Measurements from ENCODE around the gene RPL10.

The RPL10 gene

DNA sequence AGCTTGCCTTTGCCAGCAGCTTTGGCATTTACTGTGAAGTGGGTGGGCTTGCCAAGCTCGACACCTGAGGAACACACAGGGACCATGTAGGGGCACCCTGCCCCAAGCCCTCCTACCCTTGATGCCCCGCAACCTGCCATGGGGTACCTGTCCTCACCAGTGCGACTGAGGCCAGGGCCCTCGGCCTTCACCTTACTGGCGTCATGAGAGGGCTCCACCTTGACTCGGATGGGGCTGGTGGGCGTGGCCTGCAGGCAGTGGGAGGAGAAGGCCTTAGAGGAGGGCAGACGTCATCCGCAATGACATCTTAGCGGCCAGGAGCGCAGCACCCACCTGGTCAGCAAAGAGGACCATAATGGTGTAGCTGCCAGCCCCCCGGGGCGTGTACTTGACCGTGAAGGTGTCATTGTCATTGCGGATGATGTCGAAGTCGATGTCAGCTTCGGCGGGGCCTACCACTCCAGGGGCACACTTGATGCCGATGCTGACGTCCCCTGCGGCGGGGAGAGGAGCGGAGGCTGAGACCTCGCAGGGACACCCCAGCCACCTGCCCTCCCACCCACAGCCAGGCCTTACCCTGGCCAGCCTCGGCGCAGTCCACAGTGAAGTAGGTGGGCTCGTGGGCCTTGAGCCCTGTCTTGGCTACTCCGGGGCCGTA is 36.0 kb upstream of the RPL10 start:
- no peak for DNase-seq (ENCODE audit: low spot score)

DNA sequence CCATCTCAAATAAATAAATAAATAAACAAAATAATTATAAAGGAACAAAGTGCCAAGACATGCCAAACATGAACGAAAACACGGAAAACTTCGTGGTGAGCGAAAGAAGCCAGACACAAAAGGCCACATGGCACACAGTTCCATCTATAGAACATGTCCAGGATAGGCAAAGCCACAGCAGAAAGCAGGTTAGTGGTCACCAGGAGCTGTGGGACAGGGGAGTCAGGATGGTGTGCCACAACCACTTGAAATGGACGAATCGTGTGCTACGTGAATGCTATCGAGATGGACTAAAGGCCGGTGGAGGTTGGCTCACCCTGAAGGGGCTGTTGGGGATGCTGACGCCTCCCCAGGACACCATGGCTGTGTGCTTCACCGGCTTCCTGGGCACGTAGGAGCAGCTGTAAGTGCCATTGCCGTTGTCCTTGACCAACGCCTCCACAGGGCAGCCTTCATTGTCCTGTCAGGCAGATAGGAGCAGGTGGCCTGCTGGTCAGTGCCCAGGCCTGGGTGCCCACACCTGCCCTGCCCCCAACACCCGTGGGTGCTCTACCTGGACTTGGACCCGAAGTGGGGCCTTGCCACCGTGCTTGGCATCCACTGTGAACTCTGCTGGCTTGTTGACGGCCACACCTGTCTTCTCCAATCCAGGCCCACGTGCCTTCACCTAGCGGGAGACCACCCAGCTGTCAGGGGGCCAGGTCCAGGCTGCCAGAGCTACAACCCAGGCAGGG is 34.3 kb upstream of the RPL10 start:
- DNase-seq (ENCODE audit: low spot score) = no peak

DNA sequence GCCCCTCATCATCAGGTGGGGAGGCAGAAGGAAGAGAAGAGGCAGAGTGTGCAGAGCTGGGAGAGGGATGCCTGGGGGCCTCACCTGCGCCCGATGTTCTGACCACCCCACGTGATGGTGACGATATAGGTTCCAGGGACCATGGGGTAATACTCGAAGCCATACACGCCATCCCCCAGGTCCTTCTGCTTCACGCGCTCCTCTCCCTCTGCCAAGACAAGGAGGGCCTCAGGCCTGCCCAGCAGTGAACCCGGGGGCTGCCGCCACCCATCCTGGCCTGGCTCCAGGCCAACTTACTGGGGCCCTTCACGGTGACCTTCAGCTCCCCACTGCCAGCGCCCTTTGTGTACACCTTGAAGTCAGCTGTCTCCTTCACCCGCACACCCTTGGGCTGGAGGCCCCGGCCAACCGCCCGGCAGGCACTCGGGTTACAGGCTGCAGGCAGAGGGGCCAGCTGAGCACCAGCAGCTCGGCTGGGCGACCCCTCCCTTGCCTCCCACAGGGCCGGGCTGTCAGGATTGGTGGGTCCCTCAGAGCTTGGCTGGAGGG is 33.1 kb upstream of the RPL10 start:
- DNase-seq (ENCODE audit: low spot score) = no peak

DNA sequence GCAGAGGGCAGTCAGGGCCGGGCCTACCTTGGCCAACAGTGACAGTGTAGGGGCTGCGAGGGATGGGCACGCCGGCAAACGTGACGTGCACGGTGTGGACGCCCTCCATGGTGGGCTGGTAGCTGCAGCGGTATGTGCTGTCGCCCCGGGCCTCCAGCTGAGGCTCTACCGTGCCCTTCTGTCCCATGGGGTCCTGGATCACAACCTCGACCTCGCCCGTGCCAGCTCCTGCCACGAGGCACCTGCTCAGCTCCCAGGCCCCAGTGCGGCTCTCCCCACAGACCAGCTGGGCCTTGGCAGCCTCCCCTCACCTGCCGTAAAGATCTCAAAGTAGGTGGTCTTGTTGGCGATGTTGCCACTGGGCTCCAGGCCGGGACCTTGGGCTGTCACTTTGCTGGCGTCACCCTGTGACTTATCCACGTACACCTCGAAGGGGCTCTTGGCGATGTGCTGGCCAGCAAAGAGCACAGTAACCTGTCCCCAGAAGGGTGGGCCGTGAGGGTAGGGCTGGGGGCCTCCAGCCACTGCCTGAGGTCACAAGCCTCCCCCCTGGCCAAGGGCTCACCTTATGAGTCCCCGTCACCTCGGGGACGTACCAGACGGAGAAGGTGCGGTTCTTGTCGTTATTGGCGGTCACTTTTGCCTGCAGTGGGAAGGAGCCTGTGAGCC is 32.0 kb upstream of the RPL10 start:
- no peak for DNase-seq (ENCODE audit: low spot score)

DNA sequence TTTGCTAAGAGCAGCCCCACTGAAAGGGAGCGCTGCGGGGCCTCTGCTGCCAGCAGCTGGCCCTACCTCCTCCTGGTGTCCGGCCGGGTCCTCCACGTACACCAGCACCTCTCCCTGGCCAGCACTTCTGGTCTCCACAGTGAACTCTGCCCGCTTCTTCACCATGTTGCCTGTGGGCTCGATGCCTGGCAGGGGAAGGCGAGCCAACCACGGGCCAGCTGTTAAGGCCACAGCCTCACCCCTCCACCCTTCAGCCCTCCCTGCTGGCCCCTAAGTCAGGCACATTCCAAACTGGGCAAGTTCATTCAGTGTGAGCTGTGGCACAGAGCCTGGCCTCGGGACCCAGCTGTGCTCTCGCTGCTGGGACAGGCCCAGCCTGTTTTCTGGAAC is 31.5 kb upstream of the RPL10 start:
- no peak for DNase-seq (ENCODE audit: low spot score)

DNA sequence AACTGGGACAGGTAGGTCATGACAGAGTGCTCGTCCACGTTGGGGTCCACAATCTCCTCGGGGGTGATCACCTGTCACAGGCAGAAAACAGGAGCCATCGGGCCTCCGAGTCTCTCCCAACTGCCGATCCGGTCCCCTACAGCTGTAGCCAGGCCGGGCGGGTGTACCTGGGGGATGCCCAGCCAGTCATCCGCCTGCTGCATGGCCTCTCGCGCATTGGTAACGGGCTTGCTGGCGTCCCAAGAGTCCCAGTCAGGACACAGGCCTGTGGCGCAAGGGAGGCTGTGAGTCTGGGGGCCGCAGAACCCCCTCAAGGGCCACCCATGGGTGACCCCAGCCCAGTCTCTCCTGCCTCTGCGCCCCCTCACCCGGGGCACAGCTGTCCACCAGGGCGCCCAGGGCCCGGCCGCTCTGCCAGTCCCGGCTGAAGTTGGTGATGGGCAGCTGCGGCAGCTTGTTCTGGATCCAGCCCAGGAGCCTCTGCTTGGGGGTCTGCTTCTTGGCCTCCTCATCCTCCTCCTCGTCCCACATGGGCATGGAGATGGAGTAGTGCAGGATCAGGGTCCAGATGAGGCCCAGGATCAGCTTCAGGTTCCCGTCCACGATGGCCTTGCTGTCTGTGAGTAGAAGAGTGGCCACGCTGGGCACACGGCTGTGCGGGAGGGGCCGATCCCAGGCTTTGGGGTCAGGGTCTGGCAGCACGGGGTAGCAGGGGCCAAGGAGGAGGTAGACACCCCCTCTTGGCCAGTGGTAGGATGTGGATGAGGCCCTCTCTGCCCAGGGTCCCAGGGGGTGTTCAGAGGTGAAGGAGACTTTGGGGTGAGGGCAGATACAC is 30.5 kb upstream of the RPL10 start:
- no peak for DNase-seq (ENCODE audit: low spot score)

DNA sequence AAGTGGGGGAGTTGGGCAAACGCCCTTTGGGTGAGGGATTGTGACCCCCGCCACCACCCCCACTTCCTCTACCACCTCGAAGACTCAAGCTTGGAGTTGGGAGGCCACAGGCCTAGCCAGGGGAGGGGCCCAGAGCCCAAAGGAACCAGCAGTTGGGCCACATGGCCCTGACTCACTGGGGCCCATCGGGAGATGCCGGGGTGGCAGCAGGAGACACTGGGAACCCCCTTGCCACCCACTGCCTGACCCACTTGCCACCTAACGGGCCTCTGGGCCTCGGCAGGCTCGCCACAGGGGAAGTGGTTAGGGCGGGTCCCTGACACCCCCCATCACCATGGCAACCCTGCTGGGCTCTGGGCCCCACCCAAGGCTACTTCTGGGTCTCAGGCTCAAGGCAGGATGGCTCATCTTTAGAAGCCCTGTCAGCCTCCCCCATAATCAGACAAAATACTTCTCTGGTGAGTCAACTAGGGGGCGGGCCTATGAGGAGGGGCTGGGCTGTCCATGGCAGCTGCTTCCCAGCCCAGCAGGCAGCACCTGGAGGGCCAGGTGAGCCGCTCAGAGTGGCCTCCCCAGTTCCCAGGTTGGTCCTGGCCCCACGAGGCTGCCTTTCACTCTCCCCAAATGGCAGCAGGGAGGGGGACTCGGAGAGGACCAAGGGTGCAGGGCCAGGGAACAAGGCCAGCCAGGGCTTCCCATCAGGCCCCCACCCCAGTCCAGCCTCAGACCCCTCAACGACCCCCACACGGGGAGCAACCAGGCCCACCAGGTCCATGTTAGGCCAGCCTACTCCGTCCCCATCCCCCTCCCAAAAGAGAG is 29.3 kb upstream of the RPL10 start:
- DNase-seq (ENCODE audit: low spot score) = no peak

DNA sequence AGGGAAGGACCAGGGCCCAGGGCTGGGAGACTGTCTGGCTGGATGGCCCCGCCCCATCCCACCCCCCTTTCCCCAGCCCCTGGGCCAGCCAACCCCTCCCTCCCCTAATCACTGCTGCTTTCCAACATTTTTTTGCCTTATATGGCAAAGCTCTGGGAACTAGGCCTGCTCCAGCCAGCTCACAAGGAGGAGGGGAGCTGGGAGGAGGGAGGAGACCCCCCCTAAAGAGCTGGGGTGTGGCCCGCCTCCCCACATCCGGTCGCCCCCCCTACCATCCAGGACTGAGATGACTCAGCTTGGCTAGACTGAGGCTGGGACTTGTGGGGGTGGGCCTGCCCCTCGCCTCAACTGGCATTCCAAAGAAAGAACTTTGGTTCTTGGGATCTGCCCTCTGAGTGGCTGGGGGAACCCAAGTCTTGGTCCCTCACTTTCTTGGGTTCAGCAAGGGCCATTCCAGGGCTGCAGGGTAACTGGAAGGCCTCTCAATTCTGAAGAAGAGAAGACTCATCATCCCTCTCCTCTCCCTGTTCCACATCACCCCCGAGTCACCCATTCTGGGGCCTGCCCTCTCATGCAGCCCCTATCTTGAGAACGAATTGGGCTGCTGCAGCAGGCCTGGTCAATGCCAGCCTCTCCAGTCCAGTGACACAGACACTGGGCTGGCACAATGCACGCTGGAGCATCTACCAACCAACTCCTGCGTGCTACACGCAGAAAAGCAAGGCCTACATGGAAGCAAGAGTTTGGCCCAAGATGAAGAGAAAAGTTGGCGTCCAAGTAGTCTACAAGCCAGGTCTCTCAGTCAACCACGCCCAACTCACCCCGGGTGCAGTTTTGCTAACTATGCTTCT is 28.5 kb upstream of the RPL10 start:
- peak; percentile 67 for DNase-seq (ENCODE audit: low spot score)

DNA sequence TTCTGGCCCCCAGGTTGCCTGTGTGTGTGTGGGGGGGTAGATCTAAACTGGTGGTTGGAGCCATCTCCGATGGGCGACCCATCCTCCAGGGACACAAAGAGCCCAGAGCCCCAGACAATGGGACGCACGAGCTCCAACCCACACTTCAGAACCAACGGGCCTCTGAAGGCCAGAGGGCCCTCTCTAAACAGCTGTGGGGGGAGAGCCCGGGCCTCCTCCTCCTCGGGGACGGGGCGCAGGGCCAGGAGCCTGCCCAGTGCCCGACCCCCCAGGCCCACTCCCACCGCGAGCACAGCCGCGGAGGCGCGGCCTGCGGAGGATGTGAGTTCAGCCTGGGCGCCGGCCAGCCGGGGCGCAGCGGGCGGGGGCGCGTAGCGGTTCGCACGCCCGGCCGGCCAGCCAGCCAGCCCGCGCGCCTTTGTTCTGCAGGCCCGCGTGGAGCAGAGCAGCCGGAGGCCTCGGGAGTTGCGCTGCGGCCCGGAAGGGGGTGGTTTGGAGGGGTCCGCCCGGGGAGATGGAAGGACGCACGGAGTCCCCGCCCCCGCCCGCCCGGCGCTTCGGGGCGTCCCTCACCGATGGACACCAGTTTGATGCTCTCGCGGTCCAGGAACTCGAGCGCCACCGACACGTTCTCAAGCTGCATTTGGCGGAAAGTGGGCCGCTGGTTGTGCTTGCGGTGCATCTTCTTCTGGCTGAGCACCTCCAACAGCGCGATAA is 27.7 kb upstream of the RPL10 start:
- DNase-seq (ENCODE audit: low spot score) = no peak

DNA sequence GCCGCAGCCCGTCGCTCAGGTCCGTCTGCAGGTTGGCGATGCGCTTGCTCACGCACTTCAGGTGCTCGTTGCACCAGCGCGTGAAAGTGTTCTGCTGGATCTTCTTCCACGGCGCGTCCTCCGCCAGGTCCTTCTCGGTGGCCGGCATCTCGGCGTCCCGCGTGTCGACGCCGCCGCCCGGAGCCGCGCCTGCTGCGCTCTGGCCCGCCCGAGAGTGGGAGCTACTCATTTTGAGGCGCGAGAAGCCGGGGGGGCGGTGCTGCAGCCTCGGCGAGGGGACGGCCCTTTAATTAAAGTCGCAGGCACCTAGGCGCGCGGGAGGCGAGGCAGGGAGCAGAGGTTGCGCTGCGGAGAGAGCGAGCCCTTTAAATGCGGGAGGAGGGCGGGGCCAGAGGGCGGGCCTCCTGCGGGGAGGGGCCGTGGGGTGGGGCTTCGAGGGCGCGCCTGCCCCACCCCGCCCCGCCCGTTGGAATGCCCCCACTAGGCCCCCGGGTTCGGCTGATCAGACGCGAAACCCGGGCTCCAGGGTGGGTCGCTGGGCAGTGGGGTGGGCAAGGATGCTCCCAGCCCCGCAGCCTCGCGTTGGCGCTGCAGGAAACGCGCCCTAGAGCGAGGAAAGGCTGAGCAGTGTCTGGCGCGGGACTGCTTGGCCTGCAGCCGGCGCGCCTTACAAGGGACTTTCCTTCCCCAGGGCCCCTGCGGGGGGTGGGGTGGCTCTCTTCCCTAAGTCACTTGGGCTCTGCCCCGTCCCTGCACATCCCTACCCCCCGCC is 27.0 kb upstream of the RPL10 start:
- DNase-seq (ENCODE audit: low spot score) = peak; percentile 90

DNA sequence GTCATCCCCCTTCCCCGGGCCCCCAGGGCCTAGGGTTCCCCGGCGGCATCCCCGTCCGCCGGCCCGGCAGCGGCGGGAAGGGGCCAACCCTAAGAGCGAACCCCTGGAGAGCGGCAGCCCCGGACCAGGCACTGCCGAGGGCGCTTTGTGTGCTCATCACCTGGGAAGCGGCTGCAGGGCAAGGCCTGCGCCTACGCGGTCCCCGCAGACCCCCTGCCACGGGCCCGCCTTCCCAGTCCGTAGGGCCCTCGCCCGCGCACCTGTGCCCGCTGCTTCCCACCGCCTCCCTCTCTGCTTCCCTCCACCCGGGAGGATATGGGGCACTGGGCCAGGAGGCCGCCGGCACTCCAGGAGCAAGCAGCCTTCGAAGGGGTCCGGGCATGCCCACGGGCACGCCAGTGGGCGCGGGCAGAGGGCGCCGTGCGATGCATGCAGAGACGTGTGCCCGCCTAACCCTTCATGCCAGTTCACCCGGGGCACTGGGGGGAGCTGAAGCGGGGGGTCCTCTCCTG is 26.3 kb upstream of the RPL10 start:
- no peak for DNase-seq (ENCODE audit: low spot score)

DNA sequence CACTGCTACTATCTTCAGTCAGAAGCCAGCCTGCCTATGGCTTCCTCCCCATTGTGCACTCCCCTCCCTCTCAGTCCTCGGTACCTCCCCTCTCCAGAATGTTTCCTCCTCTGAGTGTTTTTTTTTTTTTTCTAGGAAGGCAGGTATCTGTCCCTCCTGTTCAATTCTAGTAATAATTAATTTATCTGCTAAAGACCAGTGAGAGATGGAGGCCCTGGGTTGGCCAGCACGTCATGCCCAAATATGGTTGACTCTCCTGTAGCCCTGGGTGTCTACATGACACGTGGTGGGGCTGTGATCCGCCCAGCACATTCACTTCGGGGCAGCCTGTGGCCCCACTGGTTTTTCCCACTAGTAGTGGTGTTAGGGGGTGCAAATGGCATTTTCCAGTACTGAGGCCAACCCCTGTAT is 25.6 kb upstream of the RPL10 start:
- DNase-seq (ENCODE audit: low spot score) = no peak

DNA sequence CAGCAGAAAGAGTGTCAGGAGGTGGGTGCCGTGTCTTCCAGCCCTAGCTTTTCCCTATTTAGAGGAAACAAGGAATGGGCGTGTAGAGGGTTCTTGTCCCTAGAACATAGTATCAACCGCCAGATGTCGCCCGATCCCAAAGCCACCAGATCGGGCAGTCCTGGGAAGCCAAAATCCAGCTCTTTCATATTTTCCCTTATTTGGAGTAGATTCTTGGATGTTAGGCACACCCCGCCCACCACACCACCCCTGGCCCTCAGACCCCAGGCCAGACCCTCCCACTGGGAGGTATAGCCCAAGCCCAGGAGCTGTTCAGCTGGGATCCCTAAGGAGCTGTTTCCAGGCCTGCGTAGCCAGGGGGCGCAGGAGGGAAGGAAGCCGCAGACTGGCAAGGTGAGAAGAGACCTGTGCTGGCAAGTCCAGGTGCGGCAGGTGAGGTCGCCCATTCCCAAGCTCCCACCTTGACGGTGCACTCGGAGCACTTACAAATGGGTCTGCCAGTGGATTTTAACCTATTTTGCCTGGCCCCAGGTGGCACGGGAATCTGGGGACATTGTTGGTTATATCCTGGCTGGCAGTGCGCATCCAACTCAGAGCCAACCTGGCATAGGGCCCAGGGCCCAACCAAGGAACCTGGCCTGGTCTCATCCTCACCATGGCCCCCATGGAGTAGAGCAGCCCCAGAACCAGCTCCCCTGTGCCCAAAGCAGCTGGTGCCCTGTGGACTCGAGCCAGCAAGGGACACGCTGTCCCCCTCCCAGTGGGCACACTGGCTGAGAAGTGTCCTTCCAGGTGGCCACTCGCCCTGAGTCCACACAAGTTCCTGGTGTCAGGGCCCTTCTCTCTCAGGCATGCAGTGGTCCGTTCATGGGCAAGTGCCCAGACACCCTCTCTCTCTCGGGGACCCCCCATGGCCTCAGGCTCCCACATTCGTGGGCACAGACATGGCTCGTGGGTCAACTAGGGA is 24.6 kb upstream of the RPL10 start:
- no peak for DNase-seq (ENCODE audit: low spot score)

DNA sequence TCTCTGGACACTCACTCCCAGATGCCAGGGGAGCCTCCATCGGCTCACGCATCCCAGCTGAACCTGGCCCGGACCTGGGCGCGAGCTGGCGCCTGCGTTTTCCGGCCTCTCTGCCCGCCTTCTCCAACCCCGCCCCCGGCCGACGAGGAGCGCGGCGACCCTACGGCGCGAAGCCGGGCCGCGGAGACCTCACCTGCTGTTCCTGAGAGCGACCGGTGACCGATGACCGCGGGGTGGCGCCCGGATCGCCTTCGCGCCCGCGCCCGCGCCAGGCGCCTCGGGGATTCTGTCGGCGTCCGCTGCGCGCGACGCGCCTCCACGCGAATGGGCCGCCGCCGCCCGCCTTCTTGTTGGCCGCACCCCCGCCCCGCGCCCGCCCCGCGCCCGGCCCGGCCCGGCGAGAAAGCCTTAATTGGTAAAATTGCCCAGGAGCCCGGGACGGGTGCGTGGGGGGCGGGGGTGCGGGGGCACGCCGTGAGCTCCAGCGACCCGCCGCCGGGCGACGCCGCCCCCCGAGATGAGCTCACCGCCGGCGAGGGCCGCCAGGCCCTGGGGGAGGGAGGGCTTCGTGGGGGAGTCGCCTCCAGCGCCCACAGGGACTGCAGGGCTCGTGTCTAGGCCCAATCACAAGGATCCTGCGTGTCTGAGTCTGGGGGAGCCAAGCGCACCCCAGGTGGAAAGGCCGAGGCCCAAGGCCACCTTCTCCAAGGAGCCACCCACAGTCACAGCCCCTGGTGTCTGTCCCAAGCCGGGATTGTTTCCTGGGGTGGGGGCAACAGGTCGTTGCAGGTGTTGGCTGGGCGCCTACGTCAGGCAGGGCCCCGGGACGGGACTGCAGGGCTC is 23.6 kb upstream of the RPL10 start, which contains the start of gene FLNA:
Gene FLNA (minus strand): TSS at position 322 of the 843 bp plus-strand sequence. CDS start 3,389 bp downstream, outside the sequence.
- no peak for DNase-seq (ENCODE audit: low spot score)

DNA sequence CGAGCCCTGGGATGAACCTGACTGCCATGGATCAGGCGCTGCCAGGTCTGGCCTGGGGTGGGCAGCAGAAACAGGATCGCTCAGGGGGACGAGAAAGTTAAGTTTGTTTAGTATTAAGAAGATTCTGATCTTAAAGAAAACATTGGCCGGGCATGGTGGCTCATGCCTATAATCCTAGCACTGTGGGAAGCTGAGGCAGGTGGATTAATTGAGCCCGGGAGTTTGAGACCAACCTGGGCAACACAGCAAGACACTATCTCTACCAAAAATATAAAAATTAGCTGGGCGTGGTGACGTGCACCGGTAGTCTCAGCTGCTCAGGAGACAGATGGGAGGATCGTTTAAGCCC is 23.0 kb upstream of the RPL10 start:
- DNase-seq (ENCODE audit: low spot score) = no peak

DNA sequence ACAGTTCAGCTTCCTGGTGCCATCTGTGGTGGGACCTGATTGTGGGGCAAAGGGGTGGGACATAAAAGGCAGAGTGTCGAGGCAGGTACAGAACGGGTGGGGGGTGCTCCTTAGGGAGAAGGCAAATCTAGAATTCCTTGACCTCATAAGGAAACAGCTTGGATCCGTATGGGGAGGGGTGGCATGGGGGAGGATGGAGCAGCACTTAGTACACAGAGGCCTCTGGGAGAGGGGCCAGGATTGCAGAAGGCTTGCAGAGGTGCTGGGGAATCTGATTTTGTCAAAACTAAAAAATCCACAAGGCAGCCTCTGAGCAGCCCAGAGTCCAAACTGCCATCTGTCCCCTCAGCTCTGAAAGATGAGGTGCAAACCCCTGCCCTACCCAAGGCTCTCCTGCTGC is 21.4 kb upstream of the RPL10 start:
- DNase-seq (ENCODE audit: low spot score) = no peak
